ENCODE results near the gene SLC29A3.

GRCh38 chr10:71292624-71293445, 26.2 kb upstream of the SLC29A3 start:
- TF ChIP-seq CTCF (optimal IDR thresholded peaks at IDR 0.05 in 1 of 3, IDR thresholded peaks at IDR 0.05 in 1 of 3, conservative IDR thresholded peaks at IDR 0.05 in 1 of 3; ENCODE audit: extremely low read depth in 1 of 3, insufficient read depth in 2 of 3, low read length in 3 of 3) (no peak), EZH2 (IDR thresholded peaks at IDR 0.05; ENCODE audit: low read length) (no peak)
